ENCODE data around the gene ALOXE3. TPM values are rescaled to one million over a fixed set of nuclear protein-coding genes. Genes with fewer than 3 reads are reported as not detected.

The ALOXE3 gene
- total RNA-seq, 1 donor from 2014 or later: not detected

DNA sequence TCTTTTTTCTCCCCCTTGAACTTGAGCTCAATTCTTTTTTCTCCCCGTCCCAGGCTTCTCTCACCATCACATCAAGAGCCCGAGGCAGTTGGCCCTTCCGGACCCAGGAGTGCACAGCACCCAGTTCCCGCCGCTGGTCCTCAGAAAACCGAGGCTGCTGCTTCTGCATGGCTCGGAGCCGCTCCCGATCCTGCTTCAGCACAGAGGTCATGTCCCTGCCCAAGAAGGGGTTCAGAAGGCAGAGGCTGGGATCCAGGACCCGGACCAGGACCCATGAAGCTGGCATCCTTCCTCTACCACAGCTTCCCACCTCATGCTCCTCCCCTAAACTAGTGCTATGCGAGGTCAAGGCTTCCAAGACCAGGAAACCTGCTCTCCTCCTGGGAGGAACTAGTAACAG lies 23.4 kb upstream of the ALOXE3 start:
- Mint-ChIP-seq H3K27ac (ENCODE audit: unreplicated experiment) (no peak overlapping the region), H3K4me3 (ENCODE audit: unreplicated experiment) (peak overlapping the region; percentile 25)

GRCh38 chr17:8141045-8141444 lies 22.7 kb upstream of the ALOXE3 start:
- DNase-seq: no peak
- H3K36me3 Mint-ChIP-seq (ENCODE audit: unreplicated experiment): no peaks in the 10 kb centered on the region
- H3K4me1 Mint-ChIP-seq (ENCODE audit: low read depth, unreplicated experiment): peaks cover 2% of the 10 kb centered on the region
- no peak overlapping the region for H3K4me3 Mint-ChIP-seq (ENCODE audit: unreplicated experiment)
- no peak overlapping the region for H3K27ac Mint-ChIP-seq (ENCODE audit: unreplicated experiment)
- H3K27me3 Mint-ChIP-seq (ENCODE audit: unreplicated experiment): peaks cover 3% of the 10 kb centered on the region
- TF ChIP-seq, protein P1, sequence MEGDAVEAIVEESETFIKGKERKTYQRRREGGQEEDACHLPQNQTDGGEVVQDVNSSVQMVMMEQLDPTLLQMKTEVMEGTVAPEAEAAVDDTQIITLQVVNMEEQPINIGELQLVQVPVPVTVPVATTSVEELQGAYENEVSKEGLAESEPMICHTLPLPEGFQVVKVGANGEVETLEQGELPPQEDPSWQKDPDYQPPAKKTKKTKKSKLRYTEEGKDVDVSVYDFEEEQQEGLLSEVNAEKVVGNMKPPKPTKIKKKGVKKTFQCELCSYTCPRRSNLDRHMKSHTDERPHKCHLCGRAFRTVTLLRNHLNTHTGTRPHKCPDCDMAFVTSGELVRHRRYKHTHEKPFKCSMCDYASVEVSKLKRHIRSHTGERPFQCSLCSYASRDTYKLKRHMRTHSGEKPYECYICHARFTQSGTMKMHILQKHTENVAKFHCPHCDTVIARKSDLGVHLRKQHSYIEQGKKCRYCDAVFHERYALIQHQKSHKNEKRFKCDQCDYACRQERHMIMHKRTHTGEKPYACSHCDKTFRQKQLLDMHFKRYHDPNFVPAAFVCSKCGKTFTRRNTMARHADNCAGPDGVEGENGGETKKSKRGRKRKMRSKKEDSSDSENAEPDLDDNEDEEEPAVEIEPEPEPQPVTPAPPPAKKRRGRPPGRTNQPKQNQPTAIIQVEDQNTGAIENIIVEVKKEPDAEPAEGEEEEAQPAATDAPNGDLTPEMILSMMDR (IDR thresholded peaks at IDR 0.05; ENCODE audit: partially characterized antibody, unreplicated experiment): no peak
- H3K9me3 Mint-ChIP-seq (ENCODE audit: unreplicated experiment): no peaks in the 10 kb centered on the region

More for the DNA sequence above, 23.4 kb upstream of the ALOXE3 start:
- no peak for DNase-seq
- H3K36me3 Mint-ChIP-seq (ENCODE audit: unreplicated experiment): no peaks in the 10 kb centered on the region
- peaks cover 5% of the 10 kb centered on the region for H3K27me3 Mint-ChIP-seq (ENCODE audit: unreplicated experiment)
- H3K9me3 Mint-ChIP-seq (ENCODE audit: unreplicated experiment): peaks cover 4% of the 10 kb centered on the region
- peaks cover 2% of the 10 kb centered on the region for H3K4me1 Mint-ChIP-seq (ENCODE audit: low read depth, unreplicated experiment)
- TF ChIP-seq, protein P1 (IDR thresholded peaks at IDR 0.05; ENCODE audit: partially characterized antibody, unreplicated experiment): no peak

DNA sequence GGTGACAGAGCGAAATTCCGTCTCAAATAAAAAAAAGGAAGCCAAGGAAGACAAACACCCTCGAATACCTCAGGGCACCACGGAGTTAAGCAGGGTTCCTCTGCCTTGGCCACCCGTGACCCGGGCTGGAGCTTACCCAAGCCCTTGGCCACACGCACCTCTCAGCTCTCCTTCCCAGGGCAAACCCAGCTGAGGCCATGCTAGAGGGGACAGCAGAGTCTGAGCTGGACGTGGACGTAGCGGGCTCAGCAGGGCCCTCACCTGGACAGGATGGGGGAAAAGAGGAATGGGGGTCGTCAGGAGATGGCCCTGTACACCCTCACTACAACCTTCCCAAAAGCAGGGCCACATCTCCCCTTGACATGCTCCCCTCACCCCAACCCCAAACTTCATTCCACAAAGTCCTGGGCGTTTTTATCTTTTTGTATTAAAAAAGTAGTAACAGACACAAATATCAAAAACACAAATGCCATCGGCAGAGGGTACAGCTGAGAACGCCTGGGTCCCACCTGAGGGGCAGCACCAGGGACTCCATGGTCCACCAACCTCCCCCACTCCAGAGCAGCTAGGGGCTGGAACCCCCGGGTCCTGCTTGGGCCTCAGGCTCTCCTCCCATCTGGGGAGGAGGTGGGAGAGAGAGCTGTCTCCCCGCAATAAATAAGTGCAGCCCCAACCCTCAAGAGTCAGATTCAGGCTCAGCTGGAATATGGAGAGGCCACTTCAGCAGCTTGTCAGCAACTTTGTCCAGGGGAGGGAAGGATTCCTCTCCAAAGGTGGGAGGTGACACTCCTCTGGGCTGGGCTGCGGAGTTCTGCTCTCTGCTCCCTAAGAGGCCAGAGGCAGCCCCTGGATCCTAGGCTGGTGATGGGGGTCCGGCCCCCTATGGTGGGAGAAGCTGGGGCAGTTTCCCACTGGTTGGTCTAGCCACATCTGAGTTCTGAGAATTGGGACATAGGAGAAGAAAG lies 22.0 kb upstream of the ALOXE3 start:
- peaks cover 2% of the 10 kb centered on the region for H3K4me1 Mint-ChIP-seq (ENCODE audit: low read depth, unreplicated experiment)
- H3K27ac Mint-ChIP-seq (ENCODE audit: unreplicated experiment): no peak overlapping the region
- peaks cover 3% of the 10 kb centered on the region for H3K27me3 Mint-ChIP-seq (ENCODE audit: unreplicated experiment)
- H3K9me3 Mint-ChIP-seq (ENCODE audit: unreplicated experiment): no peaks in the 10 kb centered on the region
- no peaks in the 10 kb centered on the region for H3K36me3 Mint-ChIP-seq (ENCODE audit: unreplicated experiment)
- DNase-seq: no peak
- H3K4me3 Mint-ChIP-seq (ENCODE audit: unreplicated experiment): no peak overlapping the region
- TF ChIP-seq, protein P1 (IDR thresholded peaks at IDR 0.05; ENCODE audit: partially characterized antibody, unreplicated experiment): no peak

DNA sequence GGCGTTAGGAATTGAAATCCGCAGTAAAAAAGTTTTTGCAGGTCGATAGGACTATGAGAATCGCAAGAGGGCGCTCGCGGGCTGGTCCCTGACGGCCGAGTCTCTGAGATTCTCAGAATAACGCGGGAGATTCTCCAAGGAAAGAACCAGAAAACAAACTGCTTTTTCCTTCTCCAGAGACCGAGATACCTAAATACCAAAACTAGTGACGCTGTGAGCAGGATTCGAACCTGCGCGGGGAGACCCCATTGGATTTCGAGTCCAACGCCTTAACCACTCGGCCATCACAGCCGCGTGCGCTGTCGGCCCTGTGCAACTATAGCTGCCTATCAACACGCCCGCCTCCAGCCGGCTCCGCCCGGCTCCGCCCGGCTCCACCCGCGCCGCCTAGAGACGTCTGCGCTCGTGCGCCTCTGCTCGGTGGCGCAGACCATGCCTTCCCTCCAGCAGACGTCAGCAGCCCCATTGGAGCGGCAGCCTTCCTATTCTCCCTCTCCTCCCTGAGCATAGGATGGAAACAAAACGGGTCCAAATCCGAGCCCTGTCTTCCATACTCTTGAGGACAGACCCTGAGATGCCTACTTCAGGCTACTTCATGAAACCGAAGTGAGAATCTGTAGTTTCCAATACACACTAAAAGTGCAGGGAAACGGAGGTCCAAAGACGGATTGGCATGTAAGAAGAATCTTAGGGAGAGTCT lies 20.5 kb upstream of the ALOXE3 start:
- Mint-ChIP-seq H3K27me3 (ENCODE audit: unreplicated experiment) (peaks cover 5% of the 10 kb centered on the region), H3K4me1 (ENCODE audit: low read depth, unreplicated experiment) (peaks cover 2% of the 10 kb centered on the region), H3K9me3 (ENCODE audit: unreplicated experiment) (no peaks in the 10 kb centered on the region), H3K36me3 (ENCODE audit: unreplicated experiment) (no peaks in the 10 kb centered on the region), H3K27ac (ENCODE audit: unreplicated experiment) (no peak overlapping the region), H3K4me3 (ENCODE audit: unreplicated experiment) (no peak overlapping the region)
- DNase-seq: peak; percentile 97
- TF ChIP-seq, protein P1 (IDR thresholded peaks at IDR 0.05; ENCODE audit: partially characterized antibody, unreplicated experiment): peak; percentile 86

DNA sequence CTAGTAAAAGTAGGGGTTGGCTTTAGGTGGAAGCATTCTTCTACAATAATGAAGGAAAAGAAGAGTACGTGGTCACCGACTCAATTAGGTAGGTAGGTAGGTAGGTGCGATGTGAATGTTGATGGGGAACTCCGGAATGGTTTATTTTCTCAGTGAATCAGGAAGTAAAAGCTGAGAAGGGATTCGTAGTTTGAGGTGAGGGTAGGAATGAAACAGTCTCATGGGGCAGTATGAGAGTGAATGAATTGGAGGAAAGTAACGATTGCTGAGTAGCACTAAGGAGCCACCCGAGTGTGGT lies 20.0 kb upstream of the ALOXE3 start:
- H3K4me3 Mint-ChIP-seq (ENCODE audit: unreplicated experiment): no peak overlapping the region

More for the DNA sequence above, 20.0 kb upstream of the ALOXE3 start:
- TF ChIP-seq, protein P1 (IDR thresholded peaks at IDR 0.05; ENCODE audit: partially characterized antibody, unreplicated experiment): no peak
- DNase-seq: no peak
- Mint-ChIP-seq H3K27ac (ENCODE audit: unreplicated experiment) (no peak overlapping the region), H3K36me3 (ENCODE audit: unreplicated experiment) (no peaks in the 10 kb centered on the region), H3K27me3 (ENCODE audit: unreplicated experiment) (peaks cover 5% of the 10 kb centered on the region), H3K9me3 (ENCODE audit: unreplicated experiment) (no peaks in the 10 kb centered on the region), H3K4me1 (ENCODE audit: low read depth, unreplicated experiment) (peaks cover 2% of the 10 kb centered on the region)
